GM21515 (cell line): Measurements from ENCODE around the gene DNPEP.

Experiments
- ATAC-seq: cut with Tn5 transposase; IDR thresholded peaks from one replicate; pipeline ENCODE4 v1.9.1; 2021; ENCODE audit not compliant: unreplicated experiment

DNPEP gene

GRCh38 chr2:219387306-219388120 is at the start of gene DNPEP:
Gene DNPEP (minus strand): TSS chr2:219387912. CDS start chr2:219387794, 118 bp downstream.
- ATAC-seq: peak; percentile 59

DNA sequence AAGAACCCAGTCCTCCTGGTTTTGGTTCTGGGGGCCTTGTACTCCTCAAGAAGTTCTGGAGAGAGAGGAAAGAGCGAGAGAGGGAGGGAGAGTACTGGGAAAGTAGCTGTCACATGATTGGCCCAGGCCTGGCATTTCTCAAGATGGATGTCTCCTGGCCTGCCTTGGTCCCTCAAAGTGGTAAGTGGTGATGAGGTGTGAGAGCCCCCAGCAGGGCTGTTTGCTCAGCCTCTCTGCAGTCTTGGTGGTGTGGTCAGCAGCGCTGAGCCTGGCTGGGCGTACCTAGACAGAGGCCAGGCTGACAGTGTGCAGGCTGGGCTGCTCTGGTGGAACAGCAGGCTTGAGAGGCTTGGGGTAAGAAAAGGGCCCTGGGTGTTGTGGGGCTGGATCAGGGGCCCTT is 49.4 kb upstream of the DNPEP start:
- no peak for ATAC-seq

- ATAC-seq: no peak
These were observed 48.8 kb upstream of the DNPEP start for GRCh38 chr2:219436491-219436890.

DNA sequence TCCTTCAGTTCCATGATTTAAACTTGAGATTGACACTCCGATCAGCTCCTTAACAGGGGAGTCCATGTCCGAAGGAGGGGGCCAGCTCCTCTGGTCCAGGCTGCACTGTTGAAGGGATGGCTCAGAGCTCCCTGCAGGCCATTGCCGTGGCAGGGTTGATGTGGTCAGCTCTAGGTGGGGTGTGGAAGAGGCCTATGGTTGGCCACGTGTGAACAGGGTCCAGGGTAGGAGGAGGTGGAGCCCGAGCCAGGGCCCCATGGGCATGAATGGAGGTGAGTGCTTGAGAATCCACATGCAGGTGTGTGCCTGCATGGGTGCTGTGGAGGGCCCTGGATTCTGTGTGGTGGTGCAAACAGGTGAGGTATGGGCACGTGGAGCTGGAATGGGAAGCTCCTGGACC is 48.0 kb upstream of the DNPEP start:
- ATAC-seq: no peak

- no peak for ATAC-seq
These were observed 47.2 kb upstream of the DNPEP start, which contains the start of gene SPEG for GRCh38 chr2:219434718-219435525. Gene SPEG (plus strand): TSS chr2:219434843. CDS start chr2:219434978, 135 bp downstream.

GRCh38 chr2:219434468-219434717 is 46.7 kb upstream of the DNPEP start:
- ATAC-seq: no peak

DNA sequence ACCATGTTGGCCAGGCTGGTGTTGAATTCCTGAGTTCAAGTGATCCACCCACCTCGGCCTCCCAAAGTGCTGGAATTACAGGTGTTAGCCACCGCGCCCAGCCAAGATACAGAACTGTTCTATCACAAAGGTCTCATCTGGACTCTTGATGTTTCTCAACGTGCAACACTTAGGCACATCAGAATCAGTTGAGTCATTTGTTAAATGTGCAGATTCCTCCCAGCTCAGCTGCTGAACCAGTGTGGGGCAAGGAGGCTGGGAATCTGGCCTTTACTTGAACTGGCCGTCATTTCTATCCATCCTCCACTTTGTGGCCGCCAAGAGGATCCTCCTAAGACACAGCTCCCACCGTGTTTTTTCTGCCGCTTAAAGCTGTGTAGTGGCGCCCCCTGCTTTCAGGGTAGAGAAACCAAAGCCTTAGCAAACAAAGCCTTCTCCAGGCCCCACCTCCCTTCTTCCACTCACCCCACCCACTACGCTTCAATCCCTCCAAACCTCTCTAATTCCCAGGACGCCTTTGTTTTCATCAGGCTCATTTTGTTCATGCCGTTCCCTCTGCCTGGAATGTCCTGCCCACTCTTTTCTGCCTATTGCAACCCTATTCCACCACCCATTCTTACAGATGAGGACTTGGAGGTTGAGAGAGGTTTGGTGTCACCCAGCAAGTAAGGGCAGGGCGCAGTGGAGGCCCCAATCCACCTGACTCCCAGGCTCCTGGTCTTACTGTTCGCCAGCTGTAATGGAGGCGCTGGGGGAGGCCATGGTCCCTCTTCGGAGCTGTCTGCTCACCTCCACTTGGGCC is 46.2 kb upstream of the DNPEP start:
- no peak for ATAC-seq

GRCh38 chr2:219430633-219431615 is 43.2 kb upstream of the DNPEP start:
- no peak for ATAC-seq

DNA sequence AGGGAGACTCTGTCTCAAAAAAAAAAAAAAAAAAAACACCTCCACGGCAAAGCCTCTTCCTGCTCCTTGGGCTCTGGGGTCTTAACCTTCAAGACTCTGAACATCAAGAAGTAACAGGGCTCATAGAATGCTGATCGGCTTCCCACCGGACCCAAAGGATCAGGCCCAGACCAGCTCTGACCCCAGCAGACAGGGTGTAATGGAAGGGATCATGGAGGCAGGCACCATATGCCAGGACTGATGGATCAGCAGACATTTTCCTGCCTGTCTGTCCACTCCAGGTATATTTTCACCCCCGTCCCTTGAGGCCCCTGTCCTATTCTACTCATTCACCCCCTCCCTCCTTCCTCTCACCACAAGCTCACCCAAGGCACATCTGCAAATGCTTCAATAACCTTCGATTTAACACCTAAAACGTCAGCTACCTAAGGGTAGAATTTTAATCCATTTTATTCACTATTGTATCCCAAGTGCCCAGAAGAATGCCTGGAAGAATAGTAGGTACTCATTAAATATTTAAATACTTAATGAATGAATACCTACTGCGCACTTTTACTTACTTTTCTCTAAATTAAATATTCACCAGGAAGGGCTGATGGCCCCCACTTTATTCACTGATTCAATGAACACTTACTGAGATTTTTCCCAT is 42.4 kb upstream of the DNPEP start:
- no peak for ATAC-seq

- ATAC-seq: no peak
These were observed 40.8 kb upstream of the DNPEP start for GRCh38 chr2:219428469-219428868.

DNA sequence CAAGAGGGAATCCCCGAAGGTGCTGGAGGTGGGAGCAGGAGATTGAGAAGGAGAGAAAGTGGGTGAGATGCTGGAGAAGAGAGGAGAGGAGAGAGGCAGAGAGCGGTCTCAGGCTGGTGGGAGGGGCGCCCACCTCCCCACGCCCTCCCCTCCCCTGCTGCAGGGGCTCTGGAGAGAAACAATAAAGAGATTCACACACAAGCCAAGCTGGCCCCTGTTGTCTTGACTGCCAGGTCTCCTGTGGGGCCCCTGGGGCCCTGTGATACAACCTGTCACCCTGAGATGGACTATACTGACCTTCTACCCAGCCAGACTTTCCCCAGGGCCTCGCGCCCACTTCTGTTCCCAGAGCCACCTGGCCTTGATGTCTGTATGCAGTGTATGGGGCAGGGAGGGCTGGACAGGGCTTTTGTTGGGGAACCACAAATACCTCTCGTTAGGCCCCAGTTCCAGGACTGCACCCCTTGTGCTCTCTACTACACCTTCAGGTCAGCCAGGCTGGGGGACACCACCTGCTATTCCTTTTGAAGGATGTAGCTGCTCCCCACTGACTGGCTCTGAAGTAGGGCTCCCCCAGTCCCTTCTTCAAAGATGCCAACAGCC is 38.9 kb upstream of the DNPEP start:
- no peak for ATAC-seq

DNA sequence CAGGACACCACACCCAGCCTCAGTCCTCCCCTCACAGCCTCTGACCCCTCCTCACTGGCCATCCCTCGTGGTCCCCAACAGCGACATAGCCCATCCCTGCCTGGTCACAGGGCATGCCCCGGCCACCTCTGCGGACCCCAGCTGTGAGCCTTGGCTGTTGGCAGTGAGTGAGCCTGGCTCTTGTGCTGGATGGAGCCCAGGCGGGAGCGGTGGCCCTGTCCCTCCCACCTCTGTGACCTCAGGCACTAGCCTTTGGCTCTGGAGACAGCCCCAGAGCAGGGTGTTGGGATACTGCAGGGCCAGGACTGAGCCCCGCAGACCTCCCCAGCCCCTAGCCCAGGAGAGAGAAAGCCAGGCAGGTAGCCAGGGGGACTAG is 38.3 kb upstream of the DNPEP start:
- ATAC-seq: no peak

DNA sequence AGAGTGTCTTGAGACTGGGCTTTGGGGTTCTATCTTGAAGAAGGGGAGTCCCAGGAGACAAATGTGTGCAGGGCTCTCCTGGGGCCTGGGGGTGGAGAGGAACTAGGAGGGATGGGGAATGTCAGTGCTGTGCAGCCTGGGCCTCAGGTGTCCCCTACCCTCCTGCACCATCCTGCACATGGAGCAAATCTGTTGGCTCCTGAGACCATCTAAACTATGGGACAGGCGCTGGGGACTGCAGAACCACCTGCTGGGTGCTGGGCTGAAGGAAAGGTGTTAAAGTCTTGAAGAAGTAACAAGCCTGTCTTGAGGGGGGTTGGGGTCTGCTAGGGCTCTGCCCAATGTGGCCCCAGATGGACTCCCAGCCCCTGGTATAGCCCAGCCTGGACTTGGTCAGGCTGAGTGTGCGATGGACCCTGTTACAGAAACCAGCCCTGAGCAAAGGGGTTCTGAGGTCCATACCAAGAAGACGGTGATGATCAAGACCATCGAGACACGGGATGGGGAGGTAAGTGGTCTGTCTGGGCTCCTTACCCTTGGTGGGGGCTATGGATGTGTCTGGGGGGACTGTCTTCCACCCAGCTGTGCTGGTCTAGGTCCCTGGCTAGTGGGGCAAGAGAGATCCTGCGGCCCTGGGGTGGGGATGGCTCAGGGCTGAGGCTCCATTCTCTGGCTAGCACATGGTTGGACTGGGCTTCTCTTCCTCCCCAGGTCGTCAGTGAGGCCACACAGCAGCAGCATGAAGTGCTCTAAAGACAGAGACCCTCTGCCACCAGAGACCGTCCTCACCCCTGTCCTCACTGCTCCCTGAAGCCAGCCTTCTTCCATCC is 37.7 kb upstream of the DNPEP start:
- no peak for ATAC-seq

- no peak for ATAC-seq
These were observed 36.1 kb upstream of the DNPEP start for GRCh38 chr2:219423652-219424377.

DNA sequence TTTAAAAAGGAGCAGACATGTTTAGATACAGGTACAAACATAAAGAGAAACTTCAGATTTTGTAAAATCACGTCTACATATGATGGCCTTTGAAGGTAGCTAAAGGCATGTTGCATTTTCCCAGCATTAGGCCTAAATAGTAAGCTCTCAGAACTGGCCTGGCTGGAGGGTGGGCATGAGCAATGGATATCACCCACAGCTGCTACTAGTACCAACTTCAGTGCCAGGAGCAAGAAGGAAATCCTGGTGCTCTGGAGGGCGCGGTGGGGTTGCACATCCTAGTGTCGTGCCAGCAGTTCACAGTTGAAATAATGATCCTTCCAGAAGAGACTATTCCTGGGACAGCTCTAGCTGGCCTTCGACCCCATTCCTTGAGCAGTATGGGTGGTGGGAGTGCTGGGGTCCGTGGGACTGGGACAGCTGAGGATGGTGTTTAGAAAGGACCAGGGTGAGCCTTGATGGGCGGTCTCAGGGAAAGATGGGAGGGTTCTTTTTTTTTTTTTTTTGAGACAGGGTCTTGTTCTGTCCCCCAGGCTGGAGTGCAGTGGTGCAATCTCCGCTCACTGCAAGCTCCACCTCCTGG is 35.3 kb upstream of the DNPEP start:
- no peak for ATAC-seq

- ATAC-seq: no peak
These were observed 33.6 kb upstream of the DNPEP start for GRCh38 chr2:219421323-219421722.

DNA sequence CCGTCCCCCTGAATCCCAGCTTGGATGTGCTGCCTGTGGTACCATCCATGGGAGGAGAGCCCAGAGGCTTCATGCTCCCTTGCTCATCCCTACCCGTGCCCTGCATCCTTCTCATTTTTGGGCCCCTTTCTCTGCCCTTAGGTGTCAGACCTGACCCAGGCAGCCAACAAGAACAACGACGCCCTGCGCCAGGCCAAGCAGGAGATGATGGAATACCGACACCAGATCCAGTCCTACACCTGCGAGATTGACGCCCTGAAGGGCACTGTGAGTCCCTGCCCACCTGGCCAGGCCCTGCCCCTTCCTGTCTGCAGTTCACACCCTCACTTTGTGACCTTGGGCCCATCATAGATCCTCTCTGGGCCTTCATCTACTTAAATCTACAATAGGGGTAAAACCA is 33.0 kb upstream of the DNPEP start:
- ATAC-seq: no peak
